LNCaP clone FGC (cell line): ENCODE measurements around the gene FAM156B.
"Not testable (repeated sequence)": the region's sequence is repeated elsewhere in the genome, so short reads cannot be mapped to it uniquely, and the experiment has no call there.

Source experiments
- DNase-seq: peaks from one replicate; pipeline ENCODE4 v3.0.0-alpha.2; 2011; ENCODE audit warnings: low read depth
- H3K4me3 ChIP-seq: 2 replicates; pipeline ENCODE4 v1.5.1; 2011; ENCODE audit warnings: mild to moderate bottlenecking, low read depth, low read length, control low read depth
- TF ChIP-seq, protein P1 (sequence below): IDR thresholded peaks from 2 replicates; pipeline ENCODE4 v1.5.1; 2012; ENCODE audit warnings: mild to moderate bottlenecking; ENCODE audit not compliant: control insufficient read depth, insufficient read depth; ENCODE audit errors: extremely low read depth

FAM156B gene

DNA sequence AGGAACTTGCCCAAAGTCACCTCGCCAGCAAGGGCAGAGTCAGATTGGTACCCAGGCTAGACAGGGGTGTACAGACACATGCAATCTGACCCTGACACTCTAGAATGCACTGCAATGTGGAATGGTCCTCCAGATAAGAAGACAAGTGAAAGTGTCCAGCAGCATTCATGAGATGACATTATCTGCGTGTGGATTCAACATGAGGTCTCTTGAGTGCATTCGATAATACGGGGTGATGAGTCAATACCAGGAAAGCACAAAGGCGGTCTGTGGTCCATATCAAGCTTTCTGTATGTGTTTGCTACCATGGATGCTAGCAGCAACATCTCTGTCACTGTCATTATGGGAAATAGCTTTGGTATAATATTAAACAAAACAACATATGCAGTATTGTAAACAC, 22.5 kb upstream of the FAM156B start:
- DNase-seq: no peak
- H3K4me3 ChIP-seq: no peak overlapping the region
- TF ChIP-seq, protein P1, sequence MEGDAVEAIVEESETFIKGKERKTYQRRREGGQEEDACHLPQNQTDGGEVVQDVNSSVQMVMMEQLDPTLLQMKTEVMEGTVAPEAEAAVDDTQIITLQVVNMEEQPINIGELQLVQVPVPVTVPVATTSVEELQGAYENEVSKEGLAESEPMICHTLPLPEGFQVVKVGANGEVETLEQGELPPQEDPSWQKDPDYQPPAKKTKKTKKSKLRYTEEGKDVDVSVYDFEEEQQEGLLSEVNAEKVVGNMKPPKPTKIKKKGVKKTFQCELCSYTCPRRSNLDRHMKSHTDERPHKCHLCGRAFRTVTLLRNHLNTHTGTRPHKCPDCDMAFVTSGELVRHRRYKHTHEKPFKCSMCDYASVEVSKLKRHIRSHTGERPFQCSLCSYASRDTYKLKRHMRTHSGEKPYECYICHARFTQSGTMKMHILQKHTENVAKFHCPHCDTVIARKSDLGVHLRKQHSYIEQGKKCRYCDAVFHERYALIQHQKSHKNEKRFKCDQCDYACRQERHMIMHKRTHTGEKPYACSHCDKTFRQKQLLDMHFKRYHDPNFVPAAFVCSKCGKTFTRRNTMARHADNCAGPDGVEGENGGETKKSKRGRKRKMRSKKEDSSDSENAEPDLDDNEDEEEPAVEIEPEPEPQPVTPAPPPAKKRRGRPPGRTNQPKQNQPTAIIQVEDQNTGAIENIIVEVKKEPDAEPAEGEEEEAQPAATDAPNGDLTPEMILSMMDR: no peak

DNA sequence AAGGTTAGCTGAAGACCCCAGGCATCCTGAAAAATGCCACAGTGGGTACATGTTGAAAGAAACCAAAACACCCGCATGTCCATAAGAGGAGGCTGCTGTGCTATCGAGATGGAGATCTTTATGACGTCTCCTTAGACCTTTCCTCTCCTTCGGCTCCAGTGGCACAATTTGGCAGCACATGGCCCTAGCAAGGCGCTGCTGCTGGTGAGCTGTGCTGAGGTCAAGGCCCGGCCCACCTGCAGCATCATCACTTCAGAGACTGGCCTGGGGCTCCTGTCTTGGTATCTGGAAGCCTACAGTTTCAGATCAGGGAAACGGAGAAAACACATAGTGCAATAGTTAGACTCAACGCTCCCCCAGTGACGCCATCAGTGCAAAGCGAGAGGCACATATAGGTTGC, 21.7 kb upstream of the FAM156B start:
- DNase-seq, H3K4me3 ChIP-seq: not testable (repeated sequence)

DNA sequence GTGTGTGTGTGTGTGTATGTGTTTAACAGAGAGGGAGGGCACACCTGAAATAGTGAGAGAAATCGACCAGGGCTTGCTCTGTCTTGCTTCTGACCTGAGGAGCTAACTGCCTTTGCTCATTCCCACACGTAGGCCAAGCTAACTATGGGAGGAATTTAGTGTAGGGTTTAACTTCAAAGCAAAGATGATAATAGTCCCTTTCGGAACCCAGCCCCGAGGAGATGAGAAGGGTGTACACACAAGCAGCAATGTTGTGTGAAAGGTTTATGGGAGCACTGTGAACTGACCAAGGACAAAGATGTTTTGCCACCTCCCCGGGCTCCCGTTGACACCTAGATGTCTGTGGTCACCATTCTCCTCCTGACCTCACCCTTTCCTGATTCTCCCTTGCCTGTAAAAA, 20.7 kb upstream of the FAM156B start:
- not testable (repeated sequence) for DNase-seq, H3K4me3 ChIP-seq

DNA sequence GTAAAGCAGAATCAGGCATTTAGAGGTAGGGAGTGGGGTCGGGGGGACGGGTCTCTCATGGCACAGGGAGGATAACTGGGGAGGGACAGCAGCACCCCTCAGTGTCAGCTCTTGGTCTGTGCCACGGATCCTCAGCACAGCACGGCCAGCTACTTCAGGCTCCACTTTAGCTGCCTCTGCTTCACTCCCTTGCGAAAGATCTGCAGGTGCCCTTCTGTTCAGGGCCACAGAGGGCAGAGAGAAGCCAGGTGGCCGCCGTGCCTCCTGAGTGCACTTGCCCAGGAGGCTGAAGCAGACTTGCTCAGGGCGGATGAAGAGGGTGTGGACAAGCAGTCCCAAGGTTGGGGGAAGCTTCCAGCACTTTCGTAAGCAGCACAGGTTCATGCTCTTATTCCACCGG, 9.7 kb upstream of the FAM156B start:
- DNase-seq: not testable (repeated sequence)

DNA sequence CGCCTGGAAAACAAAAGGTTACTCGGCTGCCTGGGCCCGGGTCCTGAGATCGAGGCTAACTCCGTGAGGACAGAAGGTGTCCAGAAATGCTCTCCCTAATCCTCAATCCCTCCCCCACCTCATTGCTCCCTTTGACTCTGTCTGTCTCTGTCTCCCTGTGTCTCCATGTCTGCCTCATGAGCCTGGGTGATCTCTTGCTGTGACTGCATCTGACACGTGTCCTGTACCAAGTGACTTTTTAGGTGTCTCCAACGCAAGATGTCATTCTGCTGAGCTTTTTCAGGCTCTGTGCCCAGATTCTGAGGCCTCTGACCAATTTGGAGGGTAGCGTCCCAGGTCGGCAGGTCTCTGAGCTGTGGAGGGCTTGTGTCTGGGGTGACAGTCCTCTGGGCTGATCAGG, 9.0 kb upstream of the FAM156B start:
- H3K4me3 ChIP-seq, DNase-seq: not testable (repeated sequence)

More for the DNA sequence above, 9.7 kb upstream of the FAM156B start:
- H3K4me3 ChIP-seq: not testable (repeated sequence)

DNA sequence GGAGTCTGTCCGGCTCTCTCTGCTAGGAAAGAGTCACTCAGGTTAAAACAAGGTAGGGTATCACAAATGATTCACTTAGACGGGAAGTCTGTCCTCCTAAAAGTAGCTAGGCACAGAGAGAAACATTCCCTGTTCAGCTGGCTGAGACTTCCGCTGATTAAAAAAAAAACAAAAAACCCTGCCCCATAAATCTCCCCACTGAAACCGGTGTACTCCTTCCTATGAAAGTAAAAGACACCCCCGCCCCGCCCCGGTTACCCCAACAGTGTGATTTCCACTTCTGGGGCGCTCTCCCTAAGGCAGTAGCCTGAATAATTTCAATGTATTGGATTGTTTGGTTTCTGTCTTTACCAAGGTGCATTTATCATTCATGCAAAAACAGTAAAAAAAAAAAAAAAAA, 692 bp upstream of the FAM156B start:
- DNase-seq, H3K4me3 ChIP-seq: not testable (repeated sequence)

DNA sequence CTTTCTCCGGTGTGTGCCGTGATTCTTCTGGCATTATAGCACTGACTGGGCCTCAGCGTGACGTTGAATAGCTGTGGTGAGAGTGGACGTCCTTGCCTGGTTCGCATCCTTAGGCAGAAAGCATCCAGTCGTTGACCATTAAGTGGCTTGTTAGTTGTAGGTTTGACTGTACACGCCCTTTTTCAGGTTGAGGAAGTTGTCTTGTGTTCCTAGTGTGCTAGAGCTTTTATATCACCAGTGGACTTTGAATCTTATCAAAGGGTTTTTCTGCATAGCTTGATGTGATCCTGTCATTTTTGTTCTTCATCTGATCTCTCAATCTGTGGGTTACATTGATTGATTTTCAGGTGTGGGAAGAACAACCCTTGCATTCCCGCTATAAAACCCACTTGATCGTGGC, 8.4 kb downstream of the FAM156B start:
- not testable (repeated sequence) for DNase-seq, H3K4me3 ChIP-seq

DNA sequence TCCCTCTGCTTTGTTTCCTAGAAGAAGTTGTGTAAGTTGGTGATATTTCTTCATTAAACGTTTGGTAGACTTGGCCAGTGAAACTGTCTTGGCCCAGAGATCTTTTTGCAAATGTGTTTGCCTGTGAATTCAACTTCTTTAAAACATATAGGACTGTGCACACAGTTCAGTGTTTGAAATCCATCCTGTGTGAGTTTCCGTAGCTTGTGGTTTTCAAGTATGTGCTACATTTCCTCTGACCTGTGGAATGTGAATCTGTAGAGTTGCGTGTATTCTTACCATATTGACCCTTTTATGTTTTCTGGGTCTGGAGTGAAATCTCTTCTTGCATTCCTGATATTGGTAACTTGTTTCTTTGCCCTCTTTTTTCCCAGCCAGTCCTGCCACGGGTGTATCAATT, 8.9 kb downstream of the FAM156B start:
- not testable (repeated sequence) for DNase-seq, H3K4me3 ChIP-seq

DNA sequence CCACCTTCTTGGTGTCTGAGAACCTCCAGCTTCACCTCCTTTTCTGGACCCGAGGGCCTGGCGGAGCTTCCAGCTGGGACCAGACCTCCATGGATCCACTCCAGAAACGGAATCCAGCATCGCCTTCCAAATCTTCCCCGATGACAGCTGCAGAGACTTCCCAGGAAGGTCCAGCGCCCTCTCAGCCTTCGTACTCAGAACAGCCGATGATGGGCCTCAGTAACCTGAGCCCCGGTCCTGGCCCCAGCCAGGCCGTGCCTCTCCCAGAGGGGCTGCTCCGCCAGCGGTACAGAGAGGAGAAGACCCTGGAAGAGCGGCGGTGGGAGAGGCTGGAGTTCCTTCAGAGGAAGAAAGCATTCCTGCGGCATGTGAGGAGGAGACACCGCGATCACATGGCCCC, 10.0 kb downstream of the FAM156B start:
- not testable (repeated sequence) for DNase-seq, H3K4me3 ChIP-seq

DNA sequence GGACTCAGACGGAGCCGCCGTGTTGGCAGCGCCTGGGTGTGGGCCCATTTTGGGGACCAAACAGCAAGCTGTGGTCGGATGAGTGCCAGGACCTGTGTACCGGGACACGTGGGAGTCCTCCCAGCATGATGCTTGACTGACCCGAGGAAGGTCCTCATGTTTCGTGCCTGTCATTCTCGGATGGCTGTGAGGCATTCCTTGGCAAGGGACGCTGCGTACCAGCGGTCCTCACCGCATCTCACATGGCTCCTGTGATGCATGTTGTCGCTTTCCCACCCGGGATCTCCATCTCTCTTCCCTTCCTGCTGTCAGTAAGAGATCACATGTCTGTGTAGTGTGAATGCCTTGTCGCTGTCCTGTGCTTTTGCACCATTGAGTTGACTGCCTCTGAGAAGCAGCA, 10.8 kb downstream of the FAM156B start:
- not testable (repeated sequence) for H3K4me3 ChIP-seq

DNA sequence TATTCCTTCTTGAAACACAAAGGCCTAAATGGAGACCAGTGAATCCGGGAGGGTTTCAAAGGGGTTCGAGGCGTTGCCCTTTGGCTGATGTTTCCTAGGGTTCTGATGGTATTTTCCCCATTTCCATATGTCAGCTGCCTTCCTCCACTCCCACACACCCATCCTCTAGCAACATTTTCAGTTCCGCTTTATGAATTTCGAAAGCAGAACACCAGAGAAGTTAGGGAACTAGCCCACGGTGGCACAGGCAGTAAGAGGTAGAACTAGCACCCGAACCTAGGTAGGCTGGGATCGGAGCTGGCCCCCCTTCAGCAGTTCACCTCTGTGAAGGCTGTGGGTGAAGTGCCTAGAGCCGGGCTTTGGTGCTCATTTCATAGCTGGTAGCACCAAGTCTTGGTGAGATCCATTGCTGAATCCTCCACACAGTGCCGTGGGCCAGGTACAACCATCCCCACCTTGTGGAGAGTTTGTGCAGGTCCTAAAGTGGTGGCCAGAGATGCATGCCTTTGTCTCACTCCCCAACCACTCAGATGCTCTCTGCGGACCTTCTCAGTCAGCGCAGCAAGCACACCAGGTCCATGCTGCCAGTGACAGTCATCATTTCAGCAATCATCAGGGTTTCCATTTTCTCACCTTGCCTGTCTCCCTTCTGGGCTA, 12.3 kb downstream of the FAM156B start:
- not testable (repeated sequence) for H3K4me3 ChIP-seq, DNase-seq

More for the DNA sequence above, 10.8 kb downstream of the FAM156B start:
- DNase-seq: not testable (repeated sequence)

DNA sequence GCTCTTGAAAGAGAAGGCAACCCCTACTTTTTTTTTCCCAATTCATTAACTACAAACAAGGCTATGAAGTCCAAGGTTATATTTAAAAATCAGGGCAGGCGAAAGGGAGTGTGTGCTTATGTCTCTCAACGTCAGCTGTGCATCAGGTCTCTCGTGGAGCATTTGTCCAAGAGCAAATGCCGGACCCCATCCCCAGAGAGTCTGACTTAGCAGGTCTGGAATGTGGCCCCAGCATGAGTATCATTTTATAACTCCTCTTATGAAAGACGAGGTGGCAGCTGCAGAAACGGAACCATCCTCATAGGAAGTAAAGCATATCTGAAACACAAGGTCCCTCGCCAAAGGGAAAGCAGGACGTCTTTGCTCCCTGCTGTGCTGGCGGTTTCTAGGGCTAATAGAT, 16.6 kb downstream of the FAM156B start:
- not testable (repeated sequence) for H3K4me3 ChIP-seq, DNase-seq

DNA sequence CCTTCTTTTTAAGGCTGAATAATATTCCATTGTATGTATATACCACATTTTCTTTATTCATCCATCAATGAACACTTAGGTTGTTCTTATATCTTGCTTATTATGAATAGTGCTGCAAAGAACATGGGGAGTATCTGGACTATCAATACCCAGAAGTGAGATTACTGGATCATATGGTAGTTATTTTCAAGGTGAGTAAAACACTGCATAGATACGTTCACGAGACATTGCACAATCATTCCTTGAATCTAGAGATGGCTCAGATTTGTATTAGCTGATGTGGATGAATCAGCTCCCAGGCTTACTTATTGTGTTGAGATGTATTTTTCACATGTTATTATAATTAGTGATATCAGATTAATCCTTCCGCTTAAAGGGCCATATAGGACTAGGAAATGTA, 17.6 kb downstream of the FAM156B start:
- H3K4me3 ChIP-seq, DNase-seq: not testable (repeated sequence)

DNA sequence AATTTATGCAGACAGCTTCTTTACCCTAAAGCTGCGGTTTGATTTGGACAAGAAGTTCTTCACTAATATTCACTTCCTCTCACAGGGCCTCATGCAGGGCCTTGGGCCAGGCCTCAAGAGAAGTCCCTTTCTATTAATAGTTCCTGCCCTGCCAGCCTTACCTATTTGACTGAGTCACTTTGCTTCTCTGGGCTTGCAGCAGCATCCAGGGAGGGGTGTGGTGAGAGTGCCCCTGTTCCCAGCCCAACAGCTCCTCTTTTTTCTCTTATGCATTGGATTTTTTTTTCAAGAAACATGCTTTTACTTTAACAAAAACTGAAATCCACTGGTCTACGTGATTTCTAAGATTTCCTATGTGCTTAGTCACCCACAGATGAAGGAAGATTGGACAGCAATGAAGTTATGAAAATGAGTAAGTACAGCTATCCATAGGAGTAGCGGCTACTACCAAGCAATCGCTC, 26.7 kb downstream of the FAM156B start:
- no peak overlapping the region for H3K4me3 ChIP-seq
- TF ChIP-seq, protein P1: no peak
- DNase-seq: no peak

DNA sequence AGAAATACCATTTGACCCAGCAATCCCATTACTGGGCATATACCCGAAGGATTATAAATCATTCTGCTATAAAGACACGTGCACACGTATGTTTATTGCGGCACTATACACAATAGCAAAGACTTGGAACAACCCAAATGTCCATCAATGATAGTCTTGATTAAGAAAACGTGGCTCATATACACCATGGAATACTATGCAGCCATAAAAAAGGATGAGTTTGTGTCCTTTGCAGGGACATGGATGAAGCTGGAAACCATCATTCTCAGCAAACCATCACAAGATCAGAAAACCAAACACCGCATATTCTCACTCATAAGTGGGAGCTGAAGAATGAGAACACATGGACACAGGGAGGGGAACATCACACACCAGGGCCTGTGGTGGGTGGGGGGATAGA, 33.1 kb downstream of the FAM156B start:
- DNase-seq, H3K4me3 ChIP-seq: not testable (repeated sequence)
